B cell (primary cell): ENCODE data around the gene CHD6. TPM values are rescaled to one million over a fixed set of nuclear protein-coding genes. Genes with fewer than 3 reads are reported as not detected.

ENCODE experiments used
- ATAC-seq: fragments of 200-7000 bp; cut with Tn5 transposase; one replicate; pipeline ENCODE4 v1.10.0; 2021; ENCODE audit warnings: low read depth, mild to moderate bottlenecking, moderate number of reproducible peaks, moderate library complexity
- CTCF ChIA-PET: fragments of 350-600 bp; sonication (Branson Sonifier 250); formaldehyde crosslinking; loops from one replicate; lab custom pipeline; 2021; ENCODE audit warnings: antibody characterized with exemption, inconsistent platforms; lab: Charles Lee
- POLR2A ChIA-PET: fragments of 350-600 bp; sonication (Branson Sonifier 250); formaldehyde crosslinking; loops from one replicate; lab custom pipeline; 2021; ENCODE audit warnings: antibody characterized with exemption; lab: Charles Lee
- DNase-seq: peaks from one replicate; pipeline ENCODE4 v3.0.0; 2013
- H2AFZ ChIP-seq: 2 replicates; pipeline ENCODE4 v1.6.1; 2012; ENCODE audit warnings: mild to moderate bottlenecking, low read depth, low read length; ENCODE audit not compliant: insufficient read depth, poor library complexity, severe bottlenecking
- H3K27ac ChIP-seq, 2 donors: 1 replicate in 1 of 2; 2 replicates in 1 of 2; pipeline ENCODE4 v1.5.1; 2012 to 2013; ENCODE audit warnings: low read length in 2 of 2, mild to moderate bottlenecking in 2 of 2, moderate library complexity in 1 of 2
- H3K27me3 ChIP-seq, 4 experiments: fragments of 200-600 bp in 1 of 4; sonication (generic) in 1 of 4; replicated peaks in 1 of 4; 1 replicate in 2 of 4; 2 replicates in 2 of 4; pipeline versions ENCODE4 v1.6.1 to v1.7.0; 2013 to 2016; ENCODE audit warnings: low read length in 3 of 4, mild to moderate bottlenecking in 2 of 4, mixed read lengths in 1 of 4, moderate library complexity in 1 of 4; ENCODE audit not compliant: insufficient read depth in 4 of 4, control insufficient read depth in 3 of 4; ENCODE audit errors: control extremely low read depth in 1 of 4
- H3K36me3 ChIP-seq, 2 experiments: replicated peaks in 1 of 2; 1 replicate in 1 of 2; 2 replicates in 1 of 2; pipeline versions ENCODE4 v1.6.1 to v1.7.1; 2013; ENCODE audit warnings: low read length in 1 of 2; ENCODE audit not compliant: insufficient read depth in 2 of 2, control insufficient read depth in 1 of 2; ENCODE audit errors: control extremely low read depth in 1 of 2, extremely low read depth in 1 of 2
- H3K4me1 ChIP-seq, 2 donors: fragments of 200-600 bp in 1 of 2; sonication (generic) in 1 of 2; 1 replicate in 1 of 2; 2 replicates in 1 of 2; pipeline versions ENCODE4 v1.5.1 to v1.6.1; 2013 to 2017; ENCODE audit warnings: low read length in 2 of 2; ENCODE audit not compliant: control insufficient read depth in 2 of 2, insufficient read depth in 2 of 2
- H3K4me2 ChIP-seq: replicated peaks from 2 replicates; pipeline ENCODE3; 2012; ENCODE audit warnings: mild to moderate bottlenecking, low read depth, low read length; ENCODE audit not compliant: poor library complexity, severe bottlenecking
- H3K4me3 ChIP-seq, 5 experiments: fragments of 200-600 bp in 1 of 5; sonication (generic) in 1 of 5; 1 replicate in 3 of 5; 2 replicates in 2 of 5; pipeline versions ENCODE4 v1.5.1 to v1.7.0; 2011 to 2016; ENCODE audit warnings: low read length in 4 of 5, mild to moderate bottlenecking in 4 of 5, low read depth in 2 of 5, control low read depth in 1 of 5, moderate library complexity in 1 of 5; ENCODE audit not compliant: insufficient read depth in 1 of 5; ENCODE audit errors: control extremely low read depth in 1 of 5, extremely low read depth in 1 of 5
- H3K79me2 ChIP-seq: fragments of 200-600 bp; sonication (generic); one replicate; pipeline ENCODE4 v1.6.0; 2016; ENCODE audit warnings: low read length; ENCODE audit not compliant: control insufficient read depth, insufficient read depth
- H3K9ac ChIP-seq: fragments of 200-600 bp; sonication (generic); 2 replicates; pipeline ENCODE4 v1.6.1; 2017; ENCODE audit warnings: mild to moderate bottlenecking, low read length, moderate library complexity
- H3K9me3 ChIP-seq, 3 donors: one replicate each; pipeline versions ENCODE4 v1.6.1 to v1.7.1; 2013; ENCODE audit warnings: low read length in 2 of 3; ENCODE audit not compliant: control insufficient read depth in 2 of 3, insufficient read depth in 1 of 3; ENCODE audit errors: control extremely low read depth in 1 of 3
- H4K20me1 ChIP-seq: 2 replicates; pipeline ENCODE4 v1.6.0; 2012; ENCODE audit warnings: mild to moderate bottlenecking, low read length; ENCODE audit not compliant: insufficient read depth, control insufficient read depth, poor library complexity, severe bottlenecking
- H3K27ac Mint-ChIP-seq: one replicate; pipeline ENCODE4 v1.8.0; 2021; ENCODE audit warnings: mixed read lengths
- H3K27me3 Mint-ChIP-seq: one replicate; pipeline ENCODE4 v1.8.0; 2021; ENCODE audit warnings: mixed read lengths
- H3K4me1 Mint-ChIP-seq: one replicate; pipeline ENCODE4 v1.8.0; 2021; ENCODE audit warnings: mixed read lengths
- H3K4me3 Mint-ChIP-seq: one replicate; pipeline ENCODE4 v1.8.0; 2021; ENCODE audit warnings: mixed read lengths
- H3K9me3 Mint-ChIP-seq: one replicate; pipeline ENCODE4 v1.8.0; 2022; ENCODE audit warnings: mixed read lengths; ENCODE audit not compliant: insufficient read depth
- EZH2 ChIP-seq: IDR thresholded peaks from 2 replicates; pipeline ENCODE4 v1.6.1; 2012; ENCODE audit warnings: borderline replicate concordance, low read depth, mild to moderate bottlenecking, moderate library complexity, low read length; ENCODE audit not compliant: insufficient read depth, poor library complexity, severe bottlenecking
- WGBS: methylation state at CpG from one replicate; pipeline ENCODE4 v1.1.5; 2013; ENCODE audit warnings: missing lambda C conversion rate; ENCODE audit not compliant: insufficient coverage; 5-methylcytosine and 5-hydroxymethylcytosine counted together
- intact Hi-C: fragments of 100-400 bp; cut with micrococcal nuclease; formaldehyde crosslinking; loops from one replicate; pipeline ENCODE4 v1.10.0; 2022
- polyA plus RNA-seq: library from polyadenylated mRNA; depleted of rRNA; stranded (reverse); fragments of >200 nt; gene quantifications from 2 replicates; pipeline ENCODE4 v1.2.3, GENCODE V29; 2012
- total RNA-seq, 2 donors: library from RNA; stranded (reverse); fragments of 120-200 nt in 1 of 2; gene quantifications; 1 replicate in 1 of 2; 2 replicates in 1 of 2; pipeline versions ENCODE4 v1.2.3 to v1.2.4, GENCODE V29; 2013 to 2022
- TF ChIP-seq, protein P1 (sequence below): fragments of 200-600 bp; IDR thresholded peaks from one replicate; pipeline ENCODE4 v1.8.0; 2022; ENCODE audit warnings: antibody characterized with exemption, mild to moderate bottlenecking

CHD6 gene
- total and polyA plus RNA-seq, 2 donors (not counting 1 experiment from before 2014, with no cell fraction given) = 10.3 to 117 TPM

DNA sequence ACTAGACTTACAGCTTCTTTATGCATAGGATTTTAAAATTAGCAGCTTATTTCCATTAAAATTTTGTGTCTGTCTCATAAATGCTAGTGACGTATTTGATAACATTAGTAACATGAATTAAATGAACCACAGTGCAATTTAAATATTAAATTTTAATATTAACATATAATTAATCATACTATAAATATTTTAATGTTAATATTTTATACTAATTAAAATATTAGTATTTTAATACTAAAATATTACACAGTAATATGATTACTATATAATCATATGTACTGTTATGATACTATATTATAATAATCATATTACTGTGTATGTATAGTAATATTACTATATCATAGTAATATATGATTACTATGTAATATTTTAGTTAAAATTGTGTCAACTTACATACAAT lies 73.7 kb downstream of the CHD6 start:
- no CpG with 5 or more reads among the region's 1 CpG for WGBS
- peaks cover 0 to under 1% of the 10 kb centered on the region in 2 experiments for H3K36me3 ChIP-seq
- POLR2A ChIA-PET = no interaction called here
- no peak overlapping the region for H2AFZ ChIP-seq
- intact Hi-C loops = no loop called here
- ATAC-seq (no peak), DNase-seq (no peak)
- no peak for TF ChIP-seq EZH2
- TF ChIP-seq, protein P1, sequence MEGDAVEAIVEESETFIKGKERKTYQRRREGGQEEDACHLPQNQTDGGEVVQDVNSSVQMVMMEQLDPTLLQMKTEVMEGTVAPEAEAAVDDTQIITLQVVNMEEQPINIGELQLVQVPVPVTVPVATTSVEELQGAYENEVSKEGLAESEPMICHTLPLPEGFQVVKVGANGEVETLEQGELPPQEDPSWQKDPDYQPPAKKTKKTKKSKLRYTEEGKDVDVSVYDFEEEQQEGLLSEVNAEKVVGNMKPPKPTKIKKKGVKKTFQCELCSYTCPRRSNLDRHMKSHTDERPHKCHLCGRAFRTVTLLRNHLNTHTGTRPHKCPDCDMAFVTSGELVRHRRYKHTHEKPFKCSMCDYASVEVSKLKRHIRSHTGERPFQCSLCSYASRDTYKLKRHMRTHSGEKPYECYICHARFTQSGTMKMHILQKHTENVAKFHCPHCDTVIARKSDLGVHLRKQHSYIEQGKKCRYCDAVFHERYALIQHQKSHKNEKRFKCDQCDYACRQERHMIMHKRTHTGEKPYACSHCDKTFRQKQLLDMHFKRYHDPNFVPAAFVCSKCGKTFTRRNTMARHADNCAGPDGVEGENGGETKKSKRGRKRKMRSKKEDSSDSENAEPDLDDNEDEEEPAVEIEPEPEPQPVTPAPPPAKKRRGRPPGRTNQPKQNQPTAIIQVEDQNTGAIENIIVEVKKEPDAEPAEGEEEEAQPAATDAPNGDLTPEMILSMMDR = no peak
- H3K4me3 ChIP-seq = no peak overlapping the region
- CTCF ChIA-PET = no interaction called here
- Mint-ChIP-seq H3K27ac (no peak overlapping the region), H3K27me3 (no peaks in the 10 kb centered on the region), H3K9me3 (no peaks in the 10 kb centered on the region), H3K4me1 (peaks cover 22% of the 10 kb centered on the region), H3K4me3 (no peak overlapping the region)
- no peak overlapping the region for H3K27ac ChIP-seq
- peaks cover 40% of the 10 kb centered on the region for H3K79me2 ChIP-seq
- no peaks in the 10 kb centered on the region for H3K9me3 ChIP-seq
- no peak overlapping the region for H3K9ac ChIP-seq
- H4K20me1 ChIP-seq = peaks cover 29% of the 10 kb centered on the region
- no peak overlapping the region for H3K4me2 ChIP-seq
- H3K27me3 ChIP-seq = no peaks in the 10 kb centered on the region
- peaks cover 0 to 3% of the 10 kb centered on the region in 2 donors for H3K4me1 ChIP-seq

DNA sequence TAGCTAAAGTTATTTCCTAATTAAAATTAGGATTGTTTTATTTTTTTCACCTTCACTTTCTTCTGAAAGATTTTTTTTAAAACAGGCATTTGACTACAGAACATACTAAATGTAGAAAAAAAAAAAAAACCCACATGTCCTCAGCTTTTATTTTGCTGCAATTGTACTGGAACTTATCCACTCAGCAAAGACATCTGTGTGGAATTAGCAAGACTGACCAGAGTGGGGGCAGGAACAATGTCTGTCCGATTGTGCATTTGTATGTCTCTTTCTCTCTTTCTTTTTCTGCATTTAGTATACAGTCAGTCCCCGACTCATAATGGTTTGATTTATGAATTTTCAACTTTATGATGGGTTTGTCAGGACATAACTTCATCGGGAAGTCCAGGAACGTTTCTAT lies 77.3 kb downstream of the CHD6 start:
- TF ChIP-seq EZH2 = no peak
- TF ChIP-seq, protein P1 = no peak
- Histone ChIP-seq H3K27me3 (no peaks in the 10 kb centered on the region), H3K4me3 (no peak overlapping the region), H3K4me1 (peaks cover 0 to 3% of the 10 kb centered on the region in 2 donors), H3K9ac (no peak overlapping the region), H3K79me2 (peaks cover 38% of the 10 kb centered on the region), H3K9me3 (peaks cover 0 to 9% (median 4%) of the 10 kb centered on the region in 3 donors), H3K36me3 (no peaks in the 10 kb centered on the region), H4K20me1 (peaks cover 12% of the 10 kb centered on the region), H3K4me2 (no peak overlapping the region), H2AFZ (no peak overlapping the region), H3K27ac (no peak overlapping the region)
- ATAC-seq (no peak), DNase-seq (no peak)
- CTCF ChIA-PET = interaction anchor here (1.5 kb wide), 1 partner anchor 11 kb away, joined by 3 read pairs; no protein-coding TSS in a partner anchor
- WGBS = 80% methylated on average over 2 of the region's 4 CpGs
- Mint-ChIP-seq H3K27ac (no peak overlapping the region), H3K9me3 (no peaks in the 10 kb centered on the region), H3K4me1 (peaks cover 13% of the 10 kb centered on the region), H3K4me3 (no peak overlapping the region), H3K27me3 (no peaks in the 10 kb centered on the region)
- POLR2A ChIA-PET = no interaction called here
- intact Hi-C loops = no loop called here
